Measurements from ENCODE around the gene PTRH1.

PTRH1 gene

DNA sequence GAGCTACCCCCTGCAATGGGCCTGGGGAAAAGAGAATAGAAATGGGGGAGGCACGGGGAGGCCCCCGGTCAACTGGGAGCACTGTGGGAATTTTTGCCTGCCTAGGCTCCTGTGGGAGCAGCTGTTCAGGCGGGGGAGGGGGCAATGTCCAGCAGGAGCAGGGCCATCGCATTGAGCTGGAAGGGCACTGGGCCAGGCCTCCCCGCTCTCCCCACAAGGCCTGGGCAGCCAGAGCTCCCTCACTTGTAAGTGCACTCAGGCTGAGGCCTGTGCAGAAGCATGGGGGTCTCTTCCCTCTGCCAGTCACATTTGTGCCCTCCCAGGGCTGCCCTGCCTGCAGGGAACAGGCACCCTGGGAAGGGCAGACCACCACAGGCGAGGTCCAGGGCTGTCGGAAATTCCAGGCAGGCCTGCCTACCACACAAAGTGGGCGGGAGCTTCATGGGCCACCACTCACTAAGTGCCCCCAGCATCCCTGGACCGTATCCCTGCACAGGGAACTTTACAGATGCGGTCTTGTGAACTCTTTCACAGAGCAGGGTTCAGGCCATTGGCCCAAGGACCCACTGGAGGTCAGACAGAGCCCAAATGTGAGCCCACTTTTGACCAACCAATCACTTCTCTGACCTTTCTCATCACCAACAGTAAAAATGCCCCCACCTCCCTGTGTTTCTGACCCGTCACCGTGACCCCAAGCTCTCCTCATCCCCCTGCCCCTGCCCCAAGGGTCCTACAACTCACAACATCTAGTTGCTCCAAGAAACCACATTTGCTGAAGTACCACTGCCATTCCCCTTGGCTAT, 9.7 kb downstream of the PTRH1 start:
- DNase-seq (ENCODE audit: low read depth) = no peak
- H3K4me3 ChIP-seq (ENCODE audit: low read depth, low read length) = no peak overlapping the region
- TF ChIP-seq, protein P1, sequence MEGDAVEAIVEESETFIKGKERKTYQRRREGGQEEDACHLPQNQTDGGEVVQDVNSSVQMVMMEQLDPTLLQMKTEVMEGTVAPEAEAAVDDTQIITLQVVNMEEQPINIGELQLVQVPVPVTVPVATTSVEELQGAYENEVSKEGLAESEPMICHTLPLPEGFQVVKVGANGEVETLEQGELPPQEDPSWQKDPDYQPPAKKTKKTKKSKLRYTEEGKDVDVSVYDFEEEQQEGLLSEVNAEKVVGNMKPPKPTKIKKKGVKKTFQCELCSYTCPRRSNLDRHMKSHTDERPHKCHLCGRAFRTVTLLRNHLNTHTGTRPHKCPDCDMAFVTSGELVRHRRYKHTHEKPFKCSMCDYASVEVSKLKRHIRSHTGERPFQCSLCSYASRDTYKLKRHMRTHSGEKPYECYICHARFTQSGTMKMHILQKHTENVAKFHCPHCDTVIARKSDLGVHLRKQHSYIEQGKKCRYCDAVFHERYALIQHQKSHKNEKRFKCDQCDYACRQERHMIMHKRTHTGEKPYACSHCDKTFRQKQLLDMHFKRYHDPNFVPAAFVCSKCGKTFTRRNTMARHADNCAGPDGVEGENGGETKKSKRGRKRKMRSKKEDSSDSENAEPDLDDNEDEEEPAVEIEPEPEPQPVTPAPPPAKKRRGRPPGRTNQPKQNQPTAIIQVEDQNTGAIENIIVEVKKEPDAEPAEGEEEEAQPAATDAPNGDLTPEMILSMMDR (IDR thresholded peaks at IDR 0.05; ENCODE audit: control insufficient read depth, extremely low read depth, insufficient read depth) = no peak

DNA sequence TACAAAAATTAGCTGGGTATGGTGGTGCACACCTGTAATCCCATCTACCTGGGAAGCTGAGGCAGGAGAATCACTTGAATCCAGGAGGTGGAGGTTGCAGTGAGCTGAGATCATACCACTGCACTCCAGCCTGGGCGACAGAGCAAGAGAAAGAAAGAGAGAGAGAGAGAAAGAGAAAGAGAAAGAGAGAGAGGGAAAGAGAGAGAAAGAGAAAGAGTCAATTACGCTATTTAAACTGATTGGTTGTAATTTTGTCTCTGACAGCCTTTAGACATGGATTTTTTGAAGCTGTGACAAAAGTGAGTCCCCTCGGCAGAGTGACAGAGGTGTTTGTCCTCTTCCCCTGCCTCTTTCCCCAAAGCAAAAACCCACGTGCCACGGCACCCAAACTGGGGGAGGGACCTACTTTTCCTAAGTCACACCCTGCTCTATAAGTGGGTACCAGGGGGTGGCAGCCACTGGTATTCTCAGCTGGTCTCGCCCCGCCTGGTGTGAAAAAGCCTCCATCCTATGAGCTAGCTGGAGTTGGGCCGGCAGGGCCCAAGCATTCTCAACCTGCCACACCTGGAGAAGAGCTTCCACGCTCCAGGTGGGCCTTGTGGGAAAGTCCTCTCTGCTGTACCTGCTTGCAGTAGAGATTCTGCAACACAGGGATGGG, 12.0 kb downstream of the PTRH1 start:
- TF ChIP-seq, protein P1 (IDR thresholded peaks at IDR 0.05; ENCODE audit: control insufficient read depth, extremely low read depth, insufficient read depth) = no peak
- DNase-seq (ENCODE audit: low read depth) = no peak
- no peak overlapping the region for H3K4me3 ChIP-seq (ENCODE audit: low read depth, low read length)

DNA sequence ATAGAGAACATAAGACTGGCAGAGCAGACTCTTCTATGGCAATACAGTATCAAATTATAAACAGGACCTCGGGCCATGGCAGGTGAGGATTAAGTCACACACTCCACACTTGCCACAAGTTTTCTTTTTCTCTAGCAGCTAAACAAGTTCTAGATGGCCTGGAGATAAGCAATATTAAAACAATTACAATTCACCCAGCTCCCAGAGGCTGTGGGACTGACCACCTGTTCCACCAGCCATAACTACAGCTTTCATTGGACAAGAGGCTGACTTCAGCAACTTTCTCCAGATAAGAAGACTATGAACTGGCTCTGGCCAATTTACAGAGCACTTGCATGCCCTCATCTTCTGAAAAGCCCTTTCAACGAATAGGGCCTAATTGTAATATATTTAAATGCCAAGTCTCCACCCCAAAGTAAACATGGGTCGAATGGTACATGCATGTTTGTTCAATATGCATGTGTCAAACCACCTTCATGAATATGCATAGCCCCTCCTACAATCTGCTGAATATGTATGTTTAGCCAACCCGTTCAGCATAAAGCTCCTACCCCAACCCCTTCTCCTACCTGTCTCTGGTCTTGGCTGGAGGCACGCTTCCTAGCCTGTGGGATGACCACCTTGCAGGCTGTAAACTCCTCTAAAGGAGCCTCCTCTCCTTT, 14.7 kb downstream of the PTRH1 start:
- TF ChIP-seq, protein P1 (IDR thresholded peaks at IDR 0.05; ENCODE audit: control insufficient read depth, extremely low read depth, insufficient read depth) = no peak
- DNase-seq (ENCODE audit: low read depth) = peak; percentile 25
- no peak overlapping the region for H3K4me3 ChIP-seq (ENCODE audit: low read depth, low read length)

DNA sequence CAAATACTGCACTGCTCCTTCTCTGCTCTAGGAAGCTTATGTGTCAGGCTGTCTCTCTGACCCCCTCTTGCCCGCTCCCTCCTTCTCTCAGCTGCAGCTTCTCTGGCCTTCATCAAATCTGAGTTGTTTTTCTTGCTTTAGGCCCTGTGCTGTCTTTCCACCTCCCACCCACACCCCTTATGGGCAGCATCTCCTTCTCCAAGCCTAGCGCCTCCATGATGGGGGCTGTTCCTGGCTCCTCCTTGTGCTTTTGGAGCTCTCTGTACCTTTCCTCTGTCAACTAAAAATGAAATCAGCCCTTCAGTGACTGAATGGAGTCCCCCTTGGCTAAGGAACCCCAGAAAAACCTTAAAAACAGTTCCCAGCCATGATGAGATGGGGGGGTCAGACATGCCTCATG, 15.3 kb downstream of the PTRH1 start:
- no peak overlapping the region for H3K4me3 ChIP-seq (ENCODE audit: low read depth, low read length)
- no peak for DNase-seq (ENCODE audit: low read depth)
- TF ChIP-seq, protein P1 (IDR thresholded peaks at IDR 0.05; ENCODE audit: control insufficient read depth, extremely low read depth, insufficient read depth) = no peak

DNA sequence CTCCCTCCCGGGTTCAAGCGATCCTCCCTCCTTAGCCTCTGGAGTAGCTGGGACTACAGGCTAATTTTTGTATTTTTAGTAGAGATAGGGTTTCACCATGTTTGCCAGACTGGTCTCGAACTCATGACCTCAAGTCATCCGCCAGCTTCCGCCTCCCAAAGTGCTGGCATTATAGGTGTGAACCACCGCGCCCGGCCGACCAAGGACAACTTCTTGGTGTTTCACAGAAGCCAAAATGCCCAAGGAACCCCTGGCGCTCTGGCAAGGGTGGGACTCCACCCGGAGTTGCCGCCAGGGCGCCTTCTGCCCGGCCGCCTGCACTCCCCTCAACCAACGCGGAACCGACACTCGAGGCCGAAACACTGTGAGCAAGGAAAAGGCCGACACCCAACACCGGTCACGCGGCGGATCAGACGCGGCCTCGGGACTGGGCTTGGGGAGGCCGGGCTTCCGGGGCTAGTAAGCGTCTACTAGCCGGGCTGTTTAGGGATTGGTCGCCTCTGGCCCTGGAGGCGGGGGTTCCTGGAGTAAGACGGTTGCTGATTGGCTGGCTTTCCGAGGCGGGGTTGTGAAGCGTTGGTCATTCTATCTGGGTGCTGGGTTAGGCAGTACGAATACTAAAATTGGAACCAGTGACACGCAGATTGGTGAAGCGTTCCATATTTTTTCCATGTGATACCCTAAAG, 16.3 kb downstream of the PTRH1 start:
- no peak for DNase-seq (ENCODE audit: low read depth)

DNA sequence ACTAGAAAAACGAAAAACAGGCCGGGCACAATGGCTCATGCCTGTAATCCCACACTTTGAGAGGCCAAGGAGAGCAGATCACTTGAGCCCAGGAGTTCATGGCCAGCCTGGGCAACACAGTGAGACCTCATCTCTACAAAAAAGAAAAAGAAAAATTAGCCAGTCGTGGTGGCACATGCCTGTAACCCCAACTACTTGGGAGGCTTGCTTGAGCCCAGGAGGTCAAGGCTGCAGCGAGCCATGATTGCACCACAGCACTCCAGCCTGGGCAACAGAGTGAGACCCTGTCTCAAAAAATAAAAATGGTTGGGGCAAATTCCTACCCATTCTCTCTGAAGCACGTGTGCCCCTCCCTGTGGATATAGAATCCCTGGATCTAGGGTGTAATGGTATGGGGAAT, 17.1 kb downstream of the PTRH1 start:
- H3K4me3 ChIP-seq (ENCODE audit: low read depth, low read length) = no peak overlapping the region
- TF ChIP-seq, protein P1 (IDR thresholded peaks at IDR 0.05; ENCODE audit: control insufficient read depth, extremely low read depth, insufficient read depth) = no peak
- no peak for DNase-seq (ENCODE audit: low read depth)

More for the DNA sequence above, 16.3 kb downstream of the PTRH1 start:
- H3K4me3 ChIP-seq (ENCODE audit: low read depth, low read length) = no peak overlapping the region
- TF ChIP-seq, protein P1 (IDR thresholded peaks at IDR 0.05; ENCODE audit: control insufficient read depth, extremely low read depth, insufficient read depth) = no peak
